H1 (cell line): Measurements from ENCODE around the gene LIMS1. TPM values are rescaled to one million over a fixed set of nuclear protein-coding genes. Genes with fewer than 3 reads are reported as not detected.

Experiments used
- CTCF ChIA-PET: fragments of 300-600 bp; sonication (Branson Sonifier 250); formaldehyde crosslinking; loops from one replicate; lab custom pipeline; 2021; ENCODE audit not compliant: partially characterized antibody; lab: Charles Lee
- POLR2A ChIA-PET: fragments of 300-600 bp; sonication (Branson Sonifier 250); formaldehyde crosslinking; loops from one replicate; lab custom pipeline; 2021; ENCODE audit warnings: inconsistent platforms; ENCODE audit not compliant: partially characterized antibody; lab: Charles Lee
- DNase-seq, 2 experiments: peaks; one replicate each; pipeline versions ENCODE4 v3.0.0 to v3.0.0-alpha.2; 2010 to 2022; ENCODE audit warnings: low spot score in 2 of 2, low read depth in 1 of 2, mixed read lengths in 1 of 2
- FAIRE-seq: peaks from 2 replicates; lab custom pipeline; 2011; peaks lifted over from hg19 to GRCh38; lab: Jason Lieb, UNC
- H2AFZ ChIP-seq: 2 replicates; pipeline ENCODE4 v1.8.1; 2012; ENCODE audit warnings: low read length, inconsistent platforms
- H2AK5ac ChIP-seq: 2 replicates; pipeline ENCODE4 v1.6.1; 2013; ENCODE audit warnings: low read depth, low read length
- H2BK120ac ChIP-seq: replicated peaks from 2 replicates; pipeline ENCODE3; 2013; ENCODE audit warnings: low read depth, low read length, inconsistent platforms
- H2BK12ac ChIP-seq: 2 replicates; pipeline ENCODE4 v1.6.1; 2013; ENCODE audit warnings: low read depth, low read length
- H2BK15ac ChIP-seq: 2 replicates; pipeline ENCODE4 v1.6.1; 2013; ENCODE audit warnings: low read length
- H2BK20ac ChIP-seq: 2 replicates; pipeline ENCODE4 v1.6.1; 2013; ENCODE audit warnings: low read length
- H2BK5ac ChIP-seq: 2 replicates; pipeline ENCODE4 v1.6.1; 2013; ENCODE audit warnings: low read depth, low read length
- H3K14ac ChIP-seq: 2 replicates; pipeline ENCODE4 v1.6.1; 2013; ENCODE audit warnings: inconsistent platforms; ENCODE audit not compliant: insufficient read length
- H3K18ac ChIP-seq: 2 replicates; pipeline ENCODE4 v1.6.1; 2013; ENCODE audit warnings: low read length; ENCODE audit errors: extremely low read depth
- H3K23ac ChIP-seq: 2 replicates; pipeline ENCODE4 v1.6.1; 2013; ENCODE audit warnings: inconsistent platforms; ENCODE audit not compliant: insufficient read length
- H3K23me2 ChIP-seq: 2 replicates; pipeline ENCODE4 v1.6.1; 2013; ENCODE audit warnings: low read depth, low read length
- H3K27ac ChIP-seq: 2 replicates; pipeline ENCODE4 v1.6.1; 2011; ENCODE audit warnings: low read depth, low read length, inconsistent platforms
- H3K27me3 ChIP-seq, 4 experiments: replicated peaks in 1 of 4; 1 replicate in 1 of 4; 2 replicates in 3 of 4; pipeline versions ENCODE4 v1.6.1 to v1.8.1; 2011 to 2013; ENCODE audit warnings: low read length in 3 of 4, mild to moderate bottlenecking in 3 of 4, inconsistent platforms in 2 of 4, mixed read lengths in 2 of 4, moderate library complexity in 1 of 4; ENCODE audit not compliant: control insufficient read depth in 3 of 4, insufficient read depth in 3 of 4; ENCODE audit errors: extremely low read depth in 1 of 4
- H3K36me3 ChIP-seq, 4 experiments: 2 replicates each; pipeline versions ENCODE4 v1.6.1 to v1.8.1; 2011 to 2013; ENCODE audit warnings: mild to moderate bottlenecking in 4 of 4, low read length in 3 of 4, moderate library complexity in 2 of 4, control low read depth in 1 of 4, inconsistent platforms in 1 of 4; ENCODE audit not compliant: insufficient read depth in 4 of 4, control insufficient read depth in 2 of 4
- H3K4ac ChIP-seq: replicated peaks from 2 replicates; pipeline ENCODE3; 2013; ENCODE audit warnings: low read length, low read depth, mixed read lengths, inconsistent platforms; ENCODE audit not compliant: insufficient read length
- H3K4me1 ChIP-seq, 4 experiments: replicated peaks in 1 of 4; 1 replicate in 1 of 4; 2 replicates in 3 of 4; pipeline versions ENCODE4 v1.6.1 to v1.8.1; 2011 to 2013; ENCODE audit warnings: low read length in 3 of 4, inconsistent platforms in 2 of 4, mixed read lengths in 1 of 4; ENCODE audit not compliant: insufficient read depth in 4 of 4, control insufficient read depth in 3 of 4
- H3K4me2 ChIP-seq, 2 experiments: 2 replicates each; pipeline versions ENCODE4 v1.6.1 to v1.8.1; 2011 to 2013; ENCODE audit warnings: low read depth in 2 of 2, low read length in 2 of 2, control low read depth in 1 of 2, inconsistent platforms in 1 of 2, mild to moderate bottlenecking in 1 of 2; ENCODE audit not compliant: insufficient read depth in 1 of 2
- H3K4me3 ChIP-seq, 4 experiments: fragments of 200-600, 300-600 bp in 1 of 4; sonication (generic), shearing (Covaris generic), sonication (Bioruptor Twin) in 1 of 4; 2 replicates each; pipeline versions ENCODE4 v1.5.1 to v1.8.1; 2011 to 2016; ENCODE audit warnings: low read length in 4 of 4, low read depth in 3 of 4, control low read depth in 2 of 4, inconsistent platforms in 2 of 4, mild to moderate bottlenecking in 2 of 4, mixed read lengths in 1 of 4, moderate library complexity in 1 of 4; ENCODE audit not compliant: insufficient read depth in 2 of 4; ENCODE audit errors: extremely low read depth in 1 of 4
- H3K56ac ChIP-seq: replicated peaks from 2 replicates; pipeline ENCODE3; 2013; ENCODE audit warnings: low read depth, mild to moderate bottlenecking, mixed read lengths, low read length, inconsistent platforms; ENCODE audit not compliant: insufficient read length
- H3K79me1 ChIP-seq: 2 replicates; pipeline ENCODE4 v1.6.1; 2013; ENCODE audit warnings: low read depth, low read length, control low read depth
- H3K79me2 ChIP-seq, 2 experiments: 2 replicates each; pipeline versions ENCODE4 v1.6.1 to v1.8.1; 2012 to 2013; ENCODE audit warnings: low read length in 2 of 2, mild to moderate bottlenecking in 2 of 2, inconsistent platforms in 1 of 2; ENCODE audit not compliant: insufficient read depth in 2 of 2, control insufficient read depth in 1 of 2
- H3K9ac ChIP-seq, 4 experiments: replicated peaks in 1 of 4; 1 replicate in 1 of 4; 2 replicates in 3 of 4; pipeline versions ENCODE4 v1.6.1 to v1.8.1; 2011 to 2013; ENCODE audit warnings: low read depth in 3 of 4, low read length in 3 of 4, control low read depth in 2 of 4, mild to moderate bottlenecking in 2 of 4, moderate library complexity in 2 of 4, inconsistent platforms in 1 of 4; ENCODE audit errors: extremely low read depth in 1 of 4
- H3K9me3 ChIP-seq, 2 experiments: 2 replicates each; pipeline versions ENCODE4 v1.6.1 to v1.8.1; 2012 to 2013; ENCODE audit warnings: mild to moderate bottlenecking in 2 of 2, moderate library complexity in 2 of 2, control low read depth in 1 of 2, inconsistent platforms in 1 of 2, low read depth in 1 of 2, low read length in 1 of 2, mixed read lengths in 1 of 2; ENCODE audit not compliant: insufficient read depth in 2 of 2
- H4K20me1 ChIP-seq, 2 experiments: replicated peaks in 1 of 2; 2 replicates each; pipeline versions ENCODE3 to v1.8.1; 2011 to 2013; ENCODE audit warnings: inconsistent platforms in 2 of 2, low read length in 2 of 2, mild to moderate bottlenecking in 1 of 2; ENCODE audit not compliant: insufficient read depth in 2 of 2, control insufficient read depth in 1 of 2
- H4K5ac ChIP-seq: 2 replicates; pipeline ENCODE4 v1.6.1; 2013; ENCODE audit warnings: low read length, low read depth, mixed read lengths, inconsistent platforms; ENCODE audit not compliant: insufficient read length
- H4K8ac ChIP-seq: 2 replicates; pipeline ENCODE4 v1.8.0; 2013; ENCODE audit warnings: mild to moderate bottlenecking, moderate library complexity, low read length, inconsistent platforms; ENCODE audit not compliant: insufficient read depth; ENCODE audit errors: extremely low read depth
- H4K91ac ChIP-seq: replicated peaks from 2 replicates; pipeline ENCODE3; 2013; ENCODE audit warnings: low read length, mixed read lengths, inconsistent platforms; ENCODE audit not compliant: insufficient read length
- BRCA1 ChIP-seq: IDR thresholded peaks from 2 replicates; pipeline ENCODE4 v1.6.1; 2012; ENCODE audit warnings: low read depth, low read length, improper control_type of control experiment
- CBX8 ChIP-seq: fragments of 300-800, 300-1000 bp; sonication (generic); IDR thresholded peaks from 2 replicates; pipeline ENCODE4 v1.7.1; 2016; ENCODE audit warnings: low read depth, low read length, borderline replicate concordance
- GTF2F1 ChIP-seq: IDR thresholded peaks from 2 replicates; pipeline ENCODE4 v1.6.1; 2012; ENCODE audit warnings: low read depth, low read length, improper control_type of control experiment, borderline replicate concordance
- JUND ChIP-seq: IDR thresholded peaks from 2 replicates; pipeline ENCODE4 v1.6.1; 2011; ENCODE audit warnings: mild to moderate bottlenecking, improper control_type of control experiment, low read length
- WGBS, 2 experiments: shearing (Covaris generic) in 1 of 2; methylation state at CpG; one replicate each; pipeline versions ENCODE4 v1.1.6 to v1.1.7; 2013 to 2015; ENCODE audit warnings: low lambda C conversion rate in 2 of 2, mixed read lengths in 2 of 2, inconsistent platforms in 1 of 2, low coverage in 1 of 2, missing lambda C conversion rate in 1 of 2; ENCODE audit not compliant: insufficient replicate concordance in 2 of 2, insufficient coverage in 1 of 2, insufficient read length in 1 of 2; ENCODE audit errors: extremely low coverage in 1 of 2, missing lambda C conversion rate in 1 of 2; 5-methylcytosine and 5-hydroxymethylcytosine counted together
- polyA plus RNA-seq, 7 experiments: library from polyadenylated mRNA; depleted of rRNA in 3 of 7; stranded (reverse) in 5 of 7; unstranded in 2 of 7; fragments of >200 nt in 5 of 7; fragments of 200-250 nt in 2 of 7; gene quantifications; 1 replicate in 5 of 7; 2 replicates in 1 of 7; 4 replicates in 1 of 7; pipeline versions ENCODE4 v1.2.1 to v1.2.3, GENCODE V29; 2011 to 2013; ENCODE audit warnings: missing spikeins in 2 of 7, mixed read lengths in 2 of 7
- total RNA-seq: library from RNA; stranded (reverse); fragmentation: NEBNext Ultra II Directional; extraction: Animal tissue kit (Norgen Biotek cat#: 25700); gene quantifications from 2 replicates; pipeline ENCODE4 v1.2.1, GENCODE V29; 2021

The LIMS1 gene
- total and polyA plus RNA-seq, 2 of the 8 experiments (the other 6 are each of a cell fraction or from before 2014, with no cell fraction given) = 24.1 to 36.7 TPM

- DNase-seq = no peak
- Histone ChIP-seq H2BK120ac (no peak overlapping the region), H3K23ac (no peak overlapping the region), H4K5ac (no peak overlapping the region), H3K79me1 (no peaks in the 10 kb centered on the region), H3K79me2 (no peaks in the 10 kb centered on the region), H3K4me3 (no peak overlapping the region), H3K9ac (no peak overlapping the region), H3K14ac (no peak overlapping the region), H2BK5ac (no peak overlapping the region), H2AK5ac (no peak overlapping the region), H2BK20ac (no peak overlapping the region), H3K23me2 (no peaks in the 10 kb centered on the region), H2AFZ (no peak overlapping the region), H3K4ac (no peak overlapping the region), H3K36me3 (peaks cover 4 to 54% (median 29%) of the 10 kb centered on the region in 4 experiments; a peak in 7 of 8 replicates), H2BK12ac (no peak overlapping the region), H4K91ac (no peak overlapping the region), H3K18ac (no peak overlapping the region), H4K8ac (no peak overlapping the region), H4K20me1 (no peaks in the 10 kb centered on the region), H3K9me3 (no peaks in the 10 kb centered on the region), H2BK15ac (no peak overlapping the region), H3K56ac (no peak overlapping the region), H3K4me1 (no peaks in the 10 kb centered on the region), H3K4me2 (no peak overlapping the region), H3K27me3 (no peaks in the 10 kb centered on the region), H3K27ac (no peak overlapping the region)
- 97% methylated on average over 1 of the region's 2 CpGs; no CpG with 5 or more reads in 1 of the 2 experiments for WGBS, 2 experiments
- FAIRE-seq = no peak
- POLR2A ChIA-PET = no interaction called here
- TF ChIP-seq GTF2F1 (no peak), JUND (no peak), CBX8 (no peak), BRCA1 (no peak)
- CTCF ChIA-PET = no interaction called here
These were observed 49.0 kb upstream of the LIMS1 start for GRCh38 chr2:108485253-108485652.
